HepG2 (cell line): ENCODE measurements around the gene GMEB1. TPM values are rescaled to one million over a fixed set of nuclear protein-coding genes. Genes with fewer than 3 reads are reported as not detected.

Source experiments
- HNRNPLL ChIP-seq: fragments of 200-400 bp; formaldehyde crosslinking; IDR thresholded peaks from 2 replicates; pipeline ENCODE4 v1.6.1; 2017; ENCODE audit warnings: mild to moderate bottlenecking, low read depth, low read length; ENCODE audit not compliant: poor library complexity, severe bottlenecking
- KDM5A ChIP-seq: fragments of 200-600 bp; sonication (generic); IDR thresholded peaks from 2 replicates; pipeline ENCODE4 v1.7.0; 2018; ENCODE audit warnings: antibody characterized with exemption, mild to moderate bottlenecking, low read length, borderline replicate concordance
- MTF1 ChIP-seq: sonication (generic); formaldehyde crosslinking; IDR thresholded peaks from 2 replicates; pipeline ENCODE4 v1.5.0; 2020; ENCODE audit warnings: missing genetic modification reagents
- PHF8 ChIP-seq: sonication (generic); formaldehyde crosslinking; IDR thresholded peaks from 2 replicates; pipeline ENCODE4 v1.5.0; 2020; ENCODE audit warnings: missing genetic modification reagents
- SIN3A ChIP-seq: IDR thresholded peaks from 2 replicates; pipeline ENCODE4 v1.6.1; 2011; ENCODE audit warnings: low read depth, mild to moderate bottlenecking, control low read depth, low read length, borderline replicate concordance
- ZBTB8A ChIP-seq: sonication (generic); formaldehyde crosslinking; IDR thresholded peaks from 2 replicates; pipeline ENCODE4 v1.4.0; 2020; ENCODE audit warnings: mild to moderate bottlenecking, low read depth, missing genetic modification reagents, borderline replicate concordance
- ZC3H4 ChIP-seq: sonication (generic); formaldehyde crosslinking; IDR thresholded peaks from 2 replicates; pipeline ENCODE4 v1.4.0; 2020; ENCODE audit warnings: missing genetic modification reagents, borderline replicate concordance
- ZFP36L2 ChIP-seq: sonication (generic); formaldehyde crosslinking; IDR thresholded peaks from 2 replicates; pipeline ENCODE4 v1.4.0; 2020; ENCODE audit warnings: missing genetic modification reagents
- ZFX ChIP-seq: sonication (generic); formaldehyde crosslinking; IDR thresholded peaks from 2 replicates; pipeline ENCODE4 v1.4.0; 2020; ENCODE audit warnings: mild to moderate bottlenecking, low read depth, missing genetic modification reagents, moderate library complexity
- ZNF773 ChIP-seq: sonication (generic); formaldehyde crosslinking; IDR thresholded peaks from 2 replicates; pipeline ENCODE4 v1.4.0; 2020; ENCODE audit warnings: missing genetic modification reagents, borderline replicate concordance
- ZNF878 ChIP-seq: sonication (generic); formaldehyde crosslinking; IDR thresholded peaks from 2 replicates; pipeline ENCODE4 v1.8.1; 2023; ENCODE audit warnings: mild to moderate bottlenecking, missing genetic modification reagents, moderate library complexity
- polyA plus RNA-seq, 8 experiments: library from polyadenylated mRNA; depleted of rRNA in 3 of 8; stranded (reverse) in 7 of 8; unstranded in 1 of 8; fragments of >200 nt; fragmentation: Illumina TruSeq in 4 of 8; extraction: Trizol in 4 of 8; gene quantifications; 2 replicates each; pipeline versions ENCODE4 v1.2.1 to v1.2.3, GENCODE V29; 2011 to 2016; ENCODE audit warnings: low read depth in 4 of 8, missing spikeins in 1 of 8, mixed read lengths in 1 of 8; ENCODE audit not compliant: insufficient read depth in 1 of 8
- total RNA-seq, 5 experiments: library from RNA; depleted of rRNA; stranded (reverse); fragments of >200 nt; fragmentation: Illumina TruSeq; extraction: Trizol; gene quantifications; 2 replicates each; pipeline ENCODE4 v1.2.3, GENCODE V29; 2016; ENCODE audit warnings: low read depth in 1 of 5
- TF ChIP-seq, protein P1 (sequence below): sonication (generic); formaldehyde crosslinking; IDR thresholded peaks from 2 replicates; pipeline ENCODE4 v1.5.0; 2020; ENCODE audit warnings: missing genetic modification reagents
- TF ChIP-seq, protein P2 (sequence below): sonication (generic); formaldehyde crosslinking; IDR thresholded peaks from 2 replicates; pipeline ENCODE4 v1.8.0; 2022; ENCODE audit warnings: low read depth, missing genetic modification reagents
- TF ChIP-seq, protein P3 (sequence below): sonication (generic); formaldehyde crosslinking; IDR thresholded peaks from 2 replicates; pipeline ENCODE4 v1.5.0; 2020; ENCODE audit warnings: missing genetic modification reagents, mild to moderate bottlenecking, borderline replicate concordance
- TF ChIP-seq, protein P4 (sequence below): sonication (generic); formaldehyde crosslinking; IDR thresholded peaks from 2 replicates; pipeline ENCODE4 v1.5.1; 2020; ENCODE audit warnings: mild to moderate bottlenecking, missing genetic modification reagents, moderate library complexity

GMEB1 gene
- total and polyA plus RNA-seq, 2 of the 13 experiments (the other 11 are each of a cell fraction or from before 2014, with no cell fraction given): 3.0 to 6.0 TPM

DNA sequence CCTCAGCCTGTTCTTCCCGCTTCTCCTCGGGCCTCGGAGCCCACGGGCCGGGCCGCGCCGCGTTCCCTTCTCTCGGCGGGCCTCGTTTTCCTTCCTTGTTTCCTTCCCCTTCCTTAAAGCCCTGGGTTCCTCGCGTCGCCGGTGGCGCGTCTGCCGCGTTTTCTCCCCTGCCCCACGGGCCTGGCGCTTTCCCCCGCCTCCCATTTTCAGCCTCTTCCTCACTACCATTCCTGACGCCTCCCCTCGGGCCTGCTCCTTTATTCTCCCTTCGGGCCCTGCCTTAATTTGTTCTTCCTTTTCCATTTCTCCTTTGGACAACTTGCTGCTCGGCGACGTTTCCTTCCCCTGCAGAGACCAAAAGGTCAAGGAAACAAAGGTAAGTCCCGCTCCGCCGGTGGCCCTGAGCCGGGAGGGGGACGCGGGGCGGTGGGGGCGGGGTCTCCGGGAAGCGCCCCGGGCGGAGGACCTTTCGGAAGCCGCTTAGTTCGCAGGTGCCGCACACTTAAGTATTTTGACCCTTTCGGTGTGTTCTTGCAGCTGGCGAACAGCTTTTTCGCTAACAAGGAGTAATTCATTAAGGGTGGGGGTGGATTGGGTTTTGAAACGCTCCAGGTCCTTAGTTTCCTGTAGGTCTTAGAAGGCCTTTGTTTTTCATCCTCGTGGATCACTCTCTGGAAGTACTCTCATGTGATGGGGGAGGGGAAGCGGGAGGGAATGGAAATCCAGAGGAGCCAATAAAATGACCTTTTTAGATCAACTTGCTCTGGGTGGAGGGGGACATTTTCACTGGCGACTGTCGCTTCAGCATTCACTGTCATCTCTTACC is 68.9 kb downstream of the GMEB1 start (continued):
- peak; percentile 2; the same call in 1 of the 2 replicates for TF ChIP-seq ZFX
- TF ChIP-seq PHF8 (CRISPR knock-in tag): peak; percentile 12; the same call in 1 of the 2 replicates
- TF ChIP-seq ZC3H4 (CRISPR knock-in tag): no peak
- TF ChIP-seq KDM5A: peak; percentile 71
- 0 out of 2 replicates have a peak, but pooled peaks have one; percentile 10 for TF ChIP-seq ZNF773 (CRISPR knock-in tag)
- TF ChIP-seq MTF1 (CRISPR knock-in tag): peak; percentile 12; the same call in 1 of the 2 replicates
- no peak for TF ChIP-seq ZNF878 (CRISPR knock-in tag)
- TF ChIP-seq, protein P1, sequence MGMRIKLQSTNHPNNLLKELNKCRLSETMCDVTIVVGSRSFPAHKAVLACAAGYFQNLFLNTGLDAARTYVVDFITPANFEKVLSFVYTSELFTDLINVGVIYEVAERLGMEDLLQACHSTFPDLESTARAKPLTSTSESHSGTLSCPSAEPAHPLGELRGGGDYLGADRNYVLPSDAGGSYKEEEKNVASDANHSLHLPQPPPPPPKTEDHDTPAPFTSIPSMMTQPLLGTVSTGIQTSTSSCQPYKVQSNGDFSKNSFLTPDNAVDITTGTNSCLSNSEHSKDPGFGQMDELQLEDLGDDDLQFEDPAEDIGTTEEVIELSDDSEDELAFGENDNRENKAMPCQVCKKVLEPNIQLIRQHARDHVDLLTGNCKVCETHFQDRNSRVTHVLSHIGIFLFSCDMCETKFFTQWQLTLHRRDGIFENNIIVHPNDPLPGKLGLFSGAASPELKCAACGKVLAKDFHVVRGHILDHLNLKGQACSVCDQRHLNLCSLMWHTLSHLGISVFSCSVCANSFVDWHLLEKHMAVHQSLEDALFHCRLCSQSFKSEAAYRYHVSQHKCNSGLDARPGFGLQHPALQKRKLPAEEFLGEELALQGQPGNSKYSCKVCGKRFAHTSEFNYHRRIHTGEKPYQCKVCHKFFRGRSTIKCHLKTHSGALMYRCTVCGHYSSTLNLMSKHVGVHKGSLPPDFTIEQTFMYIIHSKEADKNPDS (CRISPR knock-in tag): 0 out of 2 replicates have a peak, but pooled peaks have one; percentile 23
- peak; percentile 30 for TF ChIP-seq HNRNPLL
- TF ChIP-seq, protein P2, sequence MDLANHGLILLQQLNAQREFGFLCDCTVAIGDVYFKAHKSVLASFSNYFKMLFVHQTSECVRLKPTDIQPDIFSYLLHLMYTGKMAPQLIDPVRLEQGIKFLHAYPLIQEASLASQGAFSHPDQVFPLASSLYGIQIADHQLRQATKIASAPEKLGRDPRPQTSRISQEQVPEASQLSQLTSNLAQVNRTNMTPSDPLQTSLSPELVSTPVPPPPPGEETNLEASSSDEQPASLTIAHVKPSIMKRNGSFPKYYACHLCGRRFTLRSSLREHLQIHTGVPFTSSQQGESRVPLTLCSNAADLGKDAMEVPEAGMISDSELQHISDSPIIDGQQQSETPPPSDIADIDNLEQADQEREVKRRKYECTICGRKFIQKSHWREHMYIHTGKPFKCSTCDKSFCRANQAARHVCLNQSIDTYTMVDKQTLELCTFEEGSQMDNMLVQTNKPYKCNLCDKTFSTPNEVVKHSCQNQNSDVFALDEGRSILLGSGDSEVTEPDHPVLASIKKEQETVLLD (CRISPR knock-in tag): no peak; the same call in 1 of the 2 replicates
- TF ChIP-seq ZFP36L2 (CRISPR knock-in tag): no peak
- peak; percentile 15; the same call in 1 of the 2 replicates for TF ChIP-seq SIN3A
- 0 out of 2 replicates have a peak, but pooled peaks have one; percentile 28 for TF ChIP-seq ZBTB8A (CRISPR knock-in tag)
- TF ChIP-seq, protein P3, sequence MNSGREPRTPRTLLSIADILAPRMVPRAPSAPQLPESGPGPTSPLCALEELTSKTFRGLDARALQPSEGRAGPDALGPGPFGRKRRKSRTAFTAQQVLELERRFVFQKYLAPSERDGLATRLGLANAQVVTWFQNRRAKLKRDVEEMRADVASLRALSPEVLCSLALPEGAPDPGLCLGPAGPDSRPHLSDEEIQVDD: 0 out of 2 replicates have a peak, but pooled peaks have one; percentile 60
- TF ChIP-seq, protein P4, sequence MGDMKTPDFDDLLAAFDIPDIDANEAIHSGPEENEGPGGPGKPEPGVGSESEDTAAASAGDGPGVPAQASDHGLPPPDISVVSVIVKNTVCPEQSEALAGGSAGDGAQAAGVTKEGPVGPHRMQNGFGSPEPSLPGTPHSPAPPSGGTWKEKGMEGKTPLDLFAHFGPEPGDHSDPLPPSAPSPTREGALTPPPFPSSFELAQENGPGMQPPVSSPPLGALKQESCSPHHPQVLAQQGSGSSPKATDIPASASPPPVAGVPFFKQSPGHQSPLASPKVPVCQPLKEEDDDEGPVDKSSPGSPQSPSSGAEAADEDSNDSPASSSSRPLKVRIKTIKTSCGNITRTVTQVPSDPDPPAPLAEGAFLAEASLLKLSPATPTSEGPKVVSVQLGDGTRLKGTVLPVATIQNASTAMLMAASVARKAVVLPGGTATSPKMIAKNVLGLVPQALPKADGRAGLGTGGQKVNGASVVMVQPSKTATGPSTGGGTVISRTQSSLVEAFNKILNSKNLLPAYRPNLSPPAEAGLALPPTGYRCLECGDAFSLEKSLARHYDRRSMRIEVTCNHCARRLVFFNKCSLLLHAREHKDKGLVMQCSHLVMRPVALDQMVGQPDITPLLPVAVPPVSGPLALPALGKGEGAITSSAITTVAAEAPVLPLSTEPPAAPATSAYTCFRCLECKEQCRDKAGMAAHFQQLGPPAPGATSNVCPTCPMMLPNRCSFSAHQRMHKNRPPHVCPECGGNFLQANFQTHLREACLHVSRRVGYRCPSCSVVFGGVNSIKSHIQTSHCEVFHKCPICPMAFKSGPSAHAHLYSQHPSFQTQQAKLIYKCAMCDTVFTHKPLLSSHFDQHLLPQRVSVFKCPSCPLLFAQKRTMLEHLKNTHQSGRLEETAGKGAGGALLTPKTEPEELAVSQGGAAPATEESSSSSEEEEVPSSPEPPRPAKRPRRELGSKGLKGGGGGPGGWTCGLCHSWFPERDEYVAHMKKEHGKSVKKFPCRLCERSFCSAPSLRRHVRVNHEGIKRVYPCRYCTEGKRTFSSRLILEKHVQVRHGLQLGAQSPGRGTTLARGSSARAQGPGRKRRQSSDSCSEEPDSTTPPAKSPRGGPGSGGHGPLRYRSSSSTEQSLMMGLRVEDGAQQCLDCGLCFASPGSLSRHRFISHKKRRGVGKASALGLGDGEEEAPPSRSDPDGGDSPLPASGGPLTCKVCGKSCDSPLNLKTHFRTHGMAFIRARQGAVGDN (CRISPR knock-in tag): no peak
